Activated CD4-positive, alpha-beta T cell treated with anti-CD3 and anti-CD28 coated beads for 1 hour (primary cell): ENCODE results near the gene KRTCAP2.
"Not testable (repeated sequence)": the region's sequence is repeated elsewhere in the genome, so short reads cannot be mapped to it uniquely, and the experiment has no call there.

ENCODE experiments used
- DNase-seq: peaks from one replicate; pipeline ENCODE4 v3.0.0-alpha.2; 2020

KRTCAP2 gene

GRCh38 chr1:155172732-155173477 is at the start of gene KRTCAP2:
KRTCAP2 (minus strand) TSS chr1:155173304; CDS start chr1:155173224, 80 bp downstream.
- DNase-seq: peak; percentile 90

- DNase-seq: not testable (repeated sequence)
Observed at GRCh38 chr1:155220211-155220965, 47.3 kb upstream of the KRTCAP2 start.

- DNase-seq: no peak
Observed at GRCh38 chr1:155219592-155220031, 46.5 kb upstream of the KRTCAP2 start.

GRCh38 chr1:155218854-155219591 is 45.9 kb upstream of the KRTCAP2 start:
- no peak for DNase-seq

- not testable (repeated sequence) for DNase-seq
Observed at GRCh38 chr1:155214702-155215101, 41.6 kb upstream of the KRTCAP2 start.

GRCh38 chr1:155212051-155212440 is 38.9 kb upstream of the KRTCAP2 start:
- not testable (repeated sequence) for DNase-seq

- not testable (repeated sequence) for DNase-seq
Observed at GRCh38 chr1:155211381-155212050, 38.4 kb upstream of the KRTCAP2 start.

- DNase-seq: no peak
Observed at GRCh38 chr1:155210314-155211104, 37.4 kb upstream of the KRTCAP2 start.

GRCh38 chr1:155209312-155209721 is 36.2 kb upstream of the KRTCAP2 start:
- no peak for DNase-seq

GRCh38 chr1:155208541-155209311 is 35.6 kb upstream of the KRTCAP2 start, which contains the start of gene MTX1:
MTX1 (plus strand) TSS chr1:155208695; CDS start chr1:155208805, 110 bp downstream.
- DNase-seq: peak; percentile 80

GRCh38 chr1:155207806-155208540 is 34.9 kb upstream of the KRTCAP2 start, which contains the start of gene THBS3:
THBS3 (minus strand) TSS chr1:155207897; CDS start chr1:155207876, 21 bp downstream.
- DNase-seq: no peak

- peak; percentile 80 for DNase-seq
Observed at GRCh38 chr1:155206891-155207805, 34.0 kb upstream of the KRTCAP2 start.

GRCh38 chr1:155205969-155206593 is 33.0 kb upstream of the KRTCAP2 start:
- DNase-seq: no peak

- DNase-seq: no peak
Observed at GRCh38 chr1:155205035-155205434, 31.9 kb upstream of the KRTCAP2 start.

GRCh38 chr1:155202731-155203515 is 29.8 kb upstream of the KRTCAP2 start:
- DNase-seq: no peak

GRCh38 chr1:155202198-155202597 is 29.1 kb upstream of the KRTCAP2 start:
- DNase-seq: no peak

- DNase-seq: no peak
Observed at GRCh38 chr1:155200920-155201319, 27.8 kb upstream of the KRTCAP2 start.

- DNase-seq: no peak
Observed at GRCh38 chr1:155199792-155200191, 26.7 kb upstream of the KRTCAP2 start.
